K562 (cell line): ENCODE data around the gene BMP8B. TPM values are rescaled to one million over a fixed set of nuclear protein-coding genes. Genes with fewer than 3 reads are reported as not detected.

Experiments
- ATAC-seq: fragments of 200-7000 bp; cut with Tn5 transposase; 3 replicates; pipeline ENCODE4 v1.9.1; 2020; ENCODE audit warnings: moderate library complexity
- BruUV-seq: library from RNA; stranded (reverse); fragments of 400-500 nt; replicated peaks from 2 replicates; lab custom pipeline; 2021; lab: Mats Ljungman, UMichigan
- CTCF ChIA-PET: fragments of 300-600 bp; formaldehyde crosslinking; extraction: SDS; loops from one replicate; lab custom pipeline; 2021; ENCODE audit warnings: low intra/inter-chr PET ratio; lab: Yijun Ruan, JAX
- POLR2A ChIA-PET: fragments of 300-600, 350-650 bp; sonication (Branson Sonifier 250); formaldehyde crosslinking; extraction: SDS; loops from one replicate; lab custom pipeline; 2021; ENCODE audit warnings: antibody characterized with exemption, inconsistent platforms; lab: Yijun Ruan, JAX
- DNase-seq, 4 experiments: peaks; one replicate each; pipeline versions ENCODE4 v3.0.0 to v3.0.0-alpha.2; 2011 to 2018; ENCODE audit warnings: low spot score in 3 of 4, mixed read lengths in 3 of 4; ENCODE audit errors: extremely low read depth in 1 of 4
- FAIRE-seq: peaks from 2 replicates; lab custom pipeline; 2011; peaks lifted over from hg19 to GRCh38; lab: Jason Lieb, UNC
- H2AFZ ChIP-seq: 2 replicates; pipeline ENCODE4 v1.6.0; 2011; ENCODE audit warnings: low read depth, low read length, control low read depth, inconsistent platforms
- H3K27ac ChIP-seq: fragments of 200-600 bp; 3 replicates; pipeline ENCODE4 v1.8.0; 2011; ENCODE audit warnings: low read depth, mild to moderate bottlenecking, control low read depth, inconsistent platforms, low read length, moderate library complexity, mixed read lengths; ENCODE audit errors: extremely low read depth
- H3K27me3 ChIP-seq, 2 experiments: fragments of 300-600 bp in 1 of 2; 2 replicates in 1 of 2; 3 replicates in 1 of 2; pipeline versions ENCODE4 v1.6.0 to v1.8.0; 2011; ENCODE audit warnings: inconsistent platforms in 2 of 2, low read length in 2 of 2, mild to moderate bottlenecking in 1 of 2, mixed read lengths in 1 of 2, moderate library complexity in 1 of 2; ENCODE audit not compliant: control insufficient read depth in 2 of 2, insufficient read depth in 2 of 2
- H3K36me3 ChIP-seq: fragments of 300-600 bp; 3 replicates; pipeline ENCODE4 v1.8.0; 2011; ENCODE audit warnings: mild to moderate bottlenecking, low read length, inconsistent platforms; ENCODE audit not compliant: control insufficient read depth, insufficient read depth
- H3K4me1 ChIP-seq, 2 experiments: fragments of 200-600 bp in 1 of 2; replicated peaks in 1 of 2; 2 replicates in 1 of 2; 3 replicates in 1 of 2; pipeline versions ENCODE4 v1.5.1 to v1.8.0; 2011; ENCODE audit warnings: inconsistent platforms in 2 of 2, low read length in 2 of 2, mild to moderate bottlenecking in 1 of 2, mixed read lengths in 1 of 2, moderate library complexity in 1 of 2; ENCODE audit not compliant: control insufficient read depth in 2 of 2, insufficient read depth in 2 of 2
- H3K4me2 ChIP-seq: 2 replicates; pipeline ENCODE4 v1.6.1; 2011; ENCODE audit warnings: low read length, control low read depth, inconsistent platforms, mixed read lengths; ENCODE audit not compliant: insufficient read depth
- H3K4me3 ChIP-seq: fragments of 200-600 bp; sonication (generic), shearing (Covaris generic); 2 replicates; pipeline ENCODE4 v1.5.1; 2016; ENCODE audit warnings: control low read depth, inconsistent platforms
- H3K79me2 ChIP-seq: fragments of 200-600 bp; 3 replicates; pipeline ENCODE4 v1.8.0; 2011; ENCODE audit warnings: low read length, inconsistent platforms; ENCODE audit not compliant: control insufficient read depth, insufficient read depth
- H3K9ac ChIP-seq, 2 experiments: 2 replicates each; pipeline versions ENCODE4 v1.6.0 to v1.6.1; 2011; ENCODE audit warnings: low read depth in 2 of 2, low read length in 2 of 2, control low read depth in 1 of 2, inconsistent platforms in 1 of 2, mild to moderate bottlenecking in 1 of 2, mixed read lengths in 1 of 2; ENCODE audit not compliant: insufficient read depth in 1 of 2
- H3K9me1 ChIP-seq: one replicate; pipeline ENCODE4 v1.6.0; 2011; ENCODE audit warnings: inconsistent platforms, mild to moderate bottlenecking, low read length, moderate library complexity; ENCODE audit not compliant: control insufficient read depth, insufficient read depth
- H3K9me3 ChIP-seq: replicated peaks from 2 replicates; pipeline ENCODE4 v1.5.1; 2011; ENCODE audit warnings: low read depth, low read length, inconsistent platforms; ENCODE audit not compliant: control insufficient read depth, insufficient read depth
- H4K20me1 ChIP-seq: replicated peaks from 2 replicates; pipeline ENCODE4 v1.6.1; 2011; ENCODE audit warnings: low read length, inconsistent platforms, mixed read lengths; ENCODE audit not compliant: control insufficient read depth, insufficient read depth
- DIDO1 ChIP-seq: fragments of 450-650 bp; IDR thresholded peaks from 2 replicates; pipeline ENCODE4 v1.6.1; 2016; ENCODE audit warnings: low read depth, missing biosample characterization, missing genetic modification characterization
- FOXK2 ChIP-seq, 2 experiments: fragments of 450-650 bp; IDR thresholded peaks in 1 of 2; conservative IDR thresholded peaks in 1 of 2; 2 replicates each; pipeline ENCODE4 v1.6.1; 2016; ENCODE audit warnings: low read depth in 2 of 2, mild to moderate bottlenecking in 1 of 2
- ILK ChIP-seq: fragments of 450-650 bp; IDR thresholded peaks from 2 replicates; pipeline ENCODE4 v1.6.1; 2016; ENCODE audit warnings: missing genetic modification characterization, low read depth, mild to moderate bottlenecking, missing compliant biosample characterization, moderate library complexity, borderline replicate concordance
- IRF9 ChIP-seq: fragments of 450-650 bp; IDR thresholded peaks from 2 replicates; pipeline ENCODE4 v1.6.1; 2016; ENCODE audit warnings: missing biosample characterization, missing genetic modification characterization
- MEIS2 ChIP-seq: fragments of 450-650 bp; IDR thresholded peaks from 2 replicates; pipeline ENCODE4 v1.6.1; 2014; ENCODE audit warnings: mild to moderate bottlenecking; ENCODE audit not compliant: partially characterized antibody
- PHF20 ChIP-seq: fragments of 450-650 bp; IDR thresholded peaks from 2 replicates; pipeline ENCODE4 v1.6.1; 2018; ENCODE audit not compliant: partially characterized antibody
- RAD51 ChIP-seq: fragments of 450-650 bp; IDR thresholded peaks from 2 replicates; pipeline ENCODE4 v1.7.1; 2016; ENCODE audit warnings: low read depth, mild to moderate bottlenecking, borderline replicate concordance
- TBP ChIP-seq: optimal IDR thresholded peaks from 2 replicates; pipeline ENCODE3; 2011; ENCODE audit warnings: low read depth, low read length, improper control_type of control experiment
- ZNF197 ChIP-seq: fragments of 200-800 bp; sonication (Bioruptor generic); IDR thresholded peaks from 2 replicates; pipeline ENCODE4 v1.6.1; 2016; ENCODE audit warnings: low read depth, missing genetic modification characterization, missing compliant biosample characterization
- WGBS: fragments of 100-300 bp; shearing (Covaris generic); methylation state at CpG from one replicate; pipeline ENCODE4 v1.1.6; 2016; ENCODE audit warnings: low coverage, mixed read lengths; ENCODE audit not compliant: insufficient coverage; ENCODE audit errors: missing lambda C conversion rate; 5-methylcytosine and 5-hydroxymethylcytosine counted together
- in situ Hi-C: fragments of 300-500 bp; cut with MboI; formaldehyde crosslinking; loops from 4 replicates; pipeline ENCODE4 v1.15.0; 2018; ENCODE audit warnings: inconsistent platforms, mixed read lengths
- intact Hi-C: fragments of 100-400 bp; cut with micrococcal nuclease; formaldehyde crosslinking; loops from 2 replicates; pipeline ENCODE4 v1.14.2; 2022
- polyA plus RNA-seq, 8 experiments: library from polyadenylated mRNA; depleted of rRNA in 4 of 8; stranded (reverse) in 5 of 8; unstranded in 3 of 8; fragments of >200 nt; fragmentation: Nextera tagmentation in 2 of 8; fragmentation: Illumina TruSeq in 1 of 8; extraction: Ambion mirVana in 2 of 8; extraction: Trizol in 1 of 8; gene quantifications; 2 replicates each; pipeline versions ENCODE4 v1.2.1 to v1.2.3, GENCODE V29; 2011 to 2014; ENCODE audit warnings: inconsistent platforms in 1 of 8, missing spikeins in 1 of 8
- total RNA-seq, 7 experiments: library from RNA; depleted of rRNA in 6 of 7; stranded (reverse); fragments of >200 nt in 6 of 7; fragmentation: Illumina TruSeq in 2 of 7; extraction: Trizol in 2 of 7; gene quantifications; 2 replicates each; pipeline versions ENCODE4 v1.2.1 to v1.2.3, GENCODE V29; 2011 to 2021; ENCODE audit warnings: low replicate concordance in 1 of 7
- TF ChIP-seq, protein P1 (sequence below): sonication (generic); IDR thresholded peaks from 2 replicates; pipeline ENCODE4 v1.6.1; 2016

BMP8B gene
- total and polyA plus RNA-seq, 9 of the 15 experiments (the other 6 are each of a cell fraction or from before 2014, with no cell fraction given) = 0.03 to 0.33 (median 0.14) TPM

GRCh38 chr1:39713557-39713956 is 75.1 kb downstream of the BMP8B start:
- ATAC-seq = no peak
- peaks cover 22 to 24% of the 10 kb centered on the region in 2 experiments; a peak in 4 of 5 replicates for H3K4me1 ChIP-seq
- no peaks in the 10 kb centered on the region for H4K20me1 ChIP-seq
- no peak overlapping the region for H2AFZ ChIP-seq
- 90% methylated on average over 5 of the region's 5 CpGs for WGBS
- no peak for DNase-seq
- POLR2A ChIA-PET = interaction anchor here (0.6 kb wide), 1 partner anchor 112 kb away, joined by 3 read pairs; no protein-coding TSS in a partner anchor
- no peak overlapping the region for H3K4me2 ChIP-seq
- peaks cover 0 to 3% of the 10 kb centered on the region in 2 experiments; a peak in 1 of 5 replicates for H3K27me3 ChIP-seq
- H3K36me3 ChIP-seq = no peaks in the 10 kb centered on the region
- no peak overlapping the region for H3K9ac ChIP-seq
- intact Hi-C loops (loop anchor here (10.0 kb wide), 1 partner anchor 609 kb away; no protein-coding TSS in a partner anchor), in situ Hi-C loops (no loop called here)
- BruUV-seq = no TSS peak
- no peak for FAIRE-seq
- H3K27ac ChIP-seq = no peak overlapping the region
- H3K9me1 ChIP-seq = no peaks in the 10 kb centered on the region
- CTCF ChIA-PET = no interaction called here
- no peaks in the 10 kb centered on the region for H3K79me2 ChIP-seq
- no peak overlapping the region for H3K4me3 ChIP-seq
- TF ChIP-seq PHF20 (no peak), MEIS2 (peak; percentile 47)
- TF ChIP-seq, all 486 proteins: peak for 1
- H3K9me3 ChIP-seq = no peaks in the 10 kb centered on the region

DNA sequence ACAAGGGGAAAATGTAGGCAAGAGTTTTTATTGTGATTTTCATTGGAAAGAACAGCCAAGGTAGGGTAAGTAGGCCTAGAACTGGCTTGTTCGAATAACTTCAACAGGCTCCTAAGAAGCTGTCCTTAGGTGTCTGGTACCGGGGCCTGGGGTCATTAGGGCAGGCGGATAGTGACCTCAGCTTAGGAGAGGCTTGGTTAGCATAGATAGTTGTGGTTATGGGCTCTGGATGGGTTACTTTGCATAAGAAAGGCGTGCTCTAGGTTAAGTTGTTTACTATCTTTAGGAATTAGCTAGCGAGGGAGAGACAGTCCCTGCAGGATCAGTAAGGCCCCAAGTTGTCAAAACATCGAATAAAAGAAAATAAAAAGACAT is 76.7 kb downstream of the BMP8B start:
- ATAC-seq (peak; percentile 68), FAIRE-seq (peak; percentile 55), DNase-seq (peak; percentile 34 to 73 (median 39))
- H3K27ac ChIP-seq = peak overlapping the region; percentile 70
- H3K9me3 ChIP-seq = no peaks in the 10 kb centered on the region
- peak overlapping the region; percentile 53 to 70; a peak in 3 of 4 replicates for H3K9ac ChIP-seq
- no peaks in the 10 kb centered on the region for H3K9me1 ChIP-seq
- peaks cover 22 to 24% of the 10 kb centered on the region in 2 experiments; a peak in 4 of 5 replicates for H3K4me1 ChIP-seq
- no TSS peak for BruUV-seq
- H3K36me3 ChIP-seq = no peaks in the 10 kb centered on the region
- H4K20me1 ChIP-seq = no peaks in the 10 kb centered on the region
- in situ Hi-C loops = no loop called here
- no peak overlapping the region for H3K4me3 ChIP-seq
- CTCF ChIA-PET = interaction anchor here (0.6 to 1.5 kb wide), 4 partner anchors 8 to 88 kb away, joined by 3 to 5 read pairs (median 4); no protein-coding TSS in a partner anchor
- WGBS = 9% methylated on average over 6 of the region's 6 CpGs
- intact Hi-C loops = loop anchor here (1.0 to 10.0 kb wide), 2 partner anchors 10 to 607 kb away; no protein-coding TSS in a partner anchor
- H2AFZ ChIP-seq = peak overlapping the region; percentile 88
- no peaks in the 10 kb centered on the region for H3K27me3 ChIP-seq
- H3K79me2 ChIP-seq = no peaks in the 10 kb centered on the region
- peak overlapping the region; percentile 63 for H3K4me2 ChIP-seq
- POLR2A ChIA-PET = interaction anchor here (0.7 to 2.8 kb wide), 14 partner anchors 9 to 301 kb away, joined by 3 to 25 read pairs (median 4); partner anchors contain the start of genes NT5C1A and PPIE
- 0 out of 2 replicates have a peak, but pooled peaks have one; percentile 3 for TF ChIP-seq IRF9 (tag)
- TF ChIP-seq ILK = no peak
- TF ChIP-seq DIDO1 = 0 out of 2 replicates have a peak, but pooled peaks have one; percentile 9
- TF ChIP-seq ZNF197 (CRISPR knock-in tag) = peak; percentile 45; the same call in 1 of the 2 replicates
- TF ChIP-seq, protein P1, sequence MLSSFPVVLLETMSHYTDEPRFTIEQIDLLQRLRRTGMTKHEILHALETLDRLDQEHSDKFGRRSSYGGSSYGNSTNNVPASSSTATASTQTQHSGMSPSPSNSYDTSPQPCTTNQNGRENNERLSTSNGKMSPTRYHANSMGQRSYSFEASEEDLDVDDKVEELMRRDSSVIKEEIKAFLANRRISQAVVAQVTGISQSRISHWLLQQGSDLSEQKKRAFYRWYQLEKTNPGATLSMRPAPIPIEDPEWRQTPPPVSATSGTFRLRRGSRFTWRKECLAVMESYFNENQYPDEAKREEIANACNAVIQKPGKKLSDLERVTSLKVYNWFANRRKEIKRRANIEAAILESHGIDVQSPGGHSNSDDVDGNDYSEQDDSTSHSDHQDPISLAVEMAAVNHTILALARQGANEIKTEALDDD = peak; percentile 80
- peak in 1 of 2 experiments; percentile 4; a peak in 1 of 4 replicates for TF ChIP-seq FOXK2 (conservative IDR thresholded peaks at IDR 0.05 in 1 of 2, IDR thresholded peaks at IDR 0.05 in 1 of 2; ENCODE audit: low read depth in 2 of 2)
- TF ChIP-seq RAD51 = 0 out of 2 replicates have a peak, but pooled peaks have one; percentile 0
- TF ChIP-seq TBP = peak; percentile 7
